ENCODE measurements around the gene HNF4A. TPM values are rescaled to one million over a fixed set of nuclear protein-coding genes. Genes with fewer than 3 reads are reported as not detected.

The HNF4A gene
- total RNA-seq, 4 donors from 2014 or later, result not detected

GRCh38 chr20:44410583-44411019, 55.1 kb downstream of the HNF4A start:
- TF ChIP-seq CTCF (IDR thresholded peaks at IDR 0.05), result no peak
- TF ChIP-seq POLR2A (IDR thresholded peaks at IDR 0.05), result no peak
- 91 to 92% methylated on average over 1 to 2 of the region's 2 CpGs for WGBS, 2 donors
- no peaks in the 10 kb centered on the region for H3K4me1 ChIP-seq
- no peak overlapping the region for H3K4me3 ChIP-seq (replicated peaks in 1 of 3)
- no peaks in the 10 kb centered on the region for H3K27me3 ChIP-seq
- DNase-seq, result no peak
- no peaks in the 10 kb centered on the region for H3K9me3 ChIP-seq
- intact Hi-C loops (cut with DNase I), result no loop called here
- H3K36me3 ChIP-seq, result no peaks in the 10 kb centered on the region
- no peak overlapping the region for H3K27ac ChIP-seq

- no peaks in the 10 kb centered on the region for H3K9me3 ChIP-seq
- no peaks in the 10 kb centered on the region for H3K4me1 ChIP-seq
- TF ChIP-seq CTCF (IDR thresholded peaks at IDR 0.05) (no peak), POLR2A (IDR thresholded peaks at IDR 0.05) (no peak)
- H3K27ac ChIP-seq, result no peak overlapping the region
- WGBS, 2 donors, result 80 to 81% methylated on average over 18 to 25 of the region's 28 CpGs
- no peaks in the 10 kb centered on the region for H3K36me3 ChIP-seq
- no peak for DNase-seq
- no peaks in the 10 kb centered on the region for H3K27me3 ChIP-seq
- intact Hi-C loops (cut with DNase I), result no loop called here
- no peak overlapping the region for H3K4me3 ChIP-seq (replicated peaks in 1 of 3)
These were observed 55.7 kb downstream of the HNF4A start for GRCh38 chr20:44411020-44411756.

GRCh38 chr20:44411757-44412401, 56.4 kb downstream of the HNF4A start:
- 73 to 83% methylated on average over 10 of the region's 10 CpGs for WGBS, 2 donors
- Histone ChIP-seq H3K4me3 (replicated peaks in 1 of 3) (no peak overlapping the region), H3K27me3 (no peaks in the 10 kb centered on the region), H3K27ac (no peak overlapping the region), H3K4me1 (no peaks in the 10 kb centered on the region), H3K9me3 (no peaks in the 10 kb centered on the region), H3K36me3 (no peaks in the 10 kb centered on the region)
- no peak for TF ChIP-seq POLR2A (IDR thresholded peaks at IDR 0.05)
- TF ChIP-seq CTCF (IDR thresholded peaks at IDR 0.05), result no peak
- intact Hi-C loops (cut with DNase I), result no loop called here
- DNase-seq, result no peak

- no peak overlapping the region for H3K4me3 ChIP-seq (replicated peaks in 1 of 3)
- TF ChIP-seq POLR2A (IDR thresholded peaks at IDR 0.05) (no peak), CTCF (IDR thresholded peaks at IDR 0.05) (no peak)
- no peaks in the 10 kb centered on the region for H3K27me3 ChIP-seq
- DNase-seq, result no peak
- intact Hi-C loops (cut with DNase I), result no loop called here
- WGBS, 2 donors, result 56 to 58% methylated on average over 24 of the region's 24 CpGs
- H3K36me3 ChIP-seq, result no peaks in the 10 kb centered on the region
- H3K4me1 ChIP-seq, result no peaks in the 10 kb centered on the region
- H3K27ac ChIP-seq, result no peak overlapping the region
- no peaks in the 10 kb centered on the region for H3K9me3 ChIP-seq
These were observed 57.1 kb downstream of the HNF4A start for GRCh38 chr20:44412402-44413144.

All from thyroid gland (tissue), 4 donors.